T-cell (primary cell): Measurements from ENCODE around the gene ASXL3. TPM values are rescaled to one million over a fixed set of nuclear protein-coding genes. Genes with fewer than 3 reads are reported as not detected.

ENCODE experiments used
- ATAC-seq, 4 experiments: fragments of 200-7000 bp in 3 of 4; fragments of 150-1000 bp in 1 of 4; cut with Tn5 transposase; replicated peaks in 1 of 4; 1 replicate in 3 of 4; 2 replicates in 1 of 4; pipeline ENCODE4 v1.10.0; 2021; ENCODE audit warnings: moderate library complexity in 3 of 4, mild to moderate bottlenecking in 2 of 4, moderate number of reproducible peaks in 1 of 4
- CTCF ChIA-PET, 2 donors: fragments of 300-600 bp; sonication (Branson Sonifier 250); formaldehyde crosslinking; loops; one replicate each; lab custom pipeline; 2022; ENCODE audit warnings: antibody characterized with exemption in 2 of 2; lab: Charles Lee
- POLR2A ChIA-PET, 2 donors: fragments of 300-600 bp; sonication (Branson Sonifier 250); formaldehyde crosslinking; loops; one replicate each; lab custom pipeline; 2022; ENCODE audit warnings: antibody characterized with exemption in 2 of 2; lab: Charles Lee
- DNase-seq, 35 experiments: peaks; one replicate each; pipeline versions ENCODE4 v3.0.0 to v3.0.0-alpha.2; 2013 to 2023
- H3K27ac ChIP-seq: one replicate; pipeline ENCODE4 v1.5.1; 2013; ENCODE audit warnings: low read length
- H3K27me3 ChIP-seq, 2 experiments: replicated peaks in 1 of 2; 1 replicate in 1 of 2; 2 replicates in 1 of 2; pipeline versions ENCODE4 v1.6.1 to v1.7.0; 2013; ENCODE audit warnings: low read length in 1 of 2, mixed read lengths in 1 of 2; ENCODE audit not compliant: control insufficient read depth in 2 of 2, insufficient read depth in 2 of 2; ENCODE audit errors: extremely low read depth in 1 of 2
- H3K36me3 ChIP-seq, 2 donors: 1 replicate in 1 of 2; 2 replicates in 1 of 2; pipeline versions ENCODE4 v1.6.1 to v1.7.0; 2013; ENCODE audit warnings: low read length in 1 of 2; ENCODE audit not compliant: control insufficient read depth in 2 of 2, insufficient read depth in 1 of 2; ENCODE audit errors: extremely low read depth in 1 of 2
- H3K4me1 ChIP-seq, 2 experiments: 1 replicate in 1 of 2; 2 replicates in 1 of 2; pipeline versions ENCODE4 v1.6.1 to v1.7.0; 2013; ENCODE audit warnings: low read length in 2 of 2, mixed read lengths in 1 of 2; ENCODE audit not compliant: insufficient read depth in 2 of 2, control insufficient read depth in 1 of 2; ENCODE audit errors: extremely low read depth in 1 of 2
- H3K4me3 ChIP-seq, 2 donors: 1 replicate in 1 of 2; 2 replicates in 1 of 2; pipeline versions ENCODE4 v1.5.1 to v1.7.0; 2013; ENCODE audit warnings: mild to moderate bottlenecking in 2 of 2, low read length in 1 of 2, moderate library complexity in 1 of 2; ENCODE audit not compliant: control insufficient read depth in 1 of 2; ENCODE audit errors: extremely low read depth in 1 of 2
- H3K9me3 ChIP-seq: 2 replicates; pipeline ENCODE4 v1.7.0; 2013
- H3K27ac Mint-ChIP-seq, 2 donors: one replicate each; pipeline ENCODE4 v1.8.0; 2020 to 2021; ENCODE audit warnings: mild to moderate bottlenecking in 2 of 2, mixed read lengths in 2 of 2
- H3K27me3 Mint-ChIP-seq, 2 donors: one replicate each; pipeline ENCODE4 v1.8.0; 2021 to 2022; ENCODE audit warnings: mixed read lengths in 2 of 2
- H3K36me3 Mint-ChIP-seq: one replicate; pipeline ENCODE4 v1.8.0; 2021; ENCODE audit warnings: mixed read lengths
- H3K4me1 Mint-ChIP-seq, 3 donors: one replicate each; pipeline ENCODE4 v1.8.0; 2020 to 2022; ENCODE audit warnings: mixed read lengths in 3 of 3, mild to moderate bottlenecking in 1 of 3
- H3K4me3 Mint-ChIP-seq, 3 donors: one replicate each; pipeline ENCODE4 v1.8.0; 2020 to 2022; ENCODE audit warnings: mild to moderate bottlenecking in 3 of 3, mixed read lengths in 3 of 3, moderate library complexity in 3 of 3
- H3K9me3 Mint-ChIP-seq, 3 donors: one replicate each; pipeline ENCODE4 v1.8.0; 2020 to 2022; ENCODE audit warnings: mixed read lengths in 3 of 3
- WGBS: methylation state at CpG from one replicate; pipeline ENCODE4 v1.1.5; 2013; ENCODE audit warnings: missing lambda C conversion rate; ENCODE audit not compliant: insufficient coverage; 5-methylcytosine and 5-hydroxymethylcytosine counted together
- total RNA-seq, 35 experiments: library from RNA in 6 of 35; stranded (reverse) in 6 of 35; fragments of 120-200 nt in 1 of 35; gene quantifications; one replicate each; pipeline versions ENCODE4 v1.2.1 to v1.2.4 and lab custom pipeline; 2013 to 2026

The ASXL3 gene
- total RNA-seq, 5 donors from 2014 or later (not counting 1 experiment from before 2014, with no cell fraction given) = not detected

- CTCF ChIA-PET = interaction anchor here in 1 of 2 donors (0.6 kb wide), 1 partner anchor 926 kb away, joined by 3 read pairs; no protein-coding TSS in a partner anchor
- Histone ChIP-seq H3K27ac (no peak overlapping the region), H3K9me3 (no peaks in the 10 kb centered on the region), H3K4me1 (no peaks in the 10 kb centered on the region), H3K36me3 (no peaks in the 10 kb centered on the region), H3K4me3 (no peak overlapping the region), H3K27me3 (no peaks in the 10 kb centered on the region)
- Mint-ChIP-seq H3K27ac (no peak overlapping the region), H3K4me3 (no peak overlapping the region), H3K36me3 (no peaks in the 10 kb centered on the region), H3K9me3 (peaks cover 11 to 21% (median 11%) of the 10 kb centered on the region in 3 donors), H3K27me3 (no peaks in the 10 kb centered on the region), H3K4me1 (no peaks in the 10 kb centered on the region)
- POLR2A ChIA-PET = no interaction called here
- DNase-seq (no peak), ATAC-seq (no peak)
- no CpG with 5 or more reads among the region's 1 CpG for WGBS
These were observed 157.4 kb downstream of the ASXL3 start for GRCh38 chr18:33735428-33735827.

- Histone ChIP-seq H3K27ac (no peak overlapping the region), H3K4me3 (no peak overlapping the region), H3K27me3 (no peaks in the 10 kb centered on the region), H3K4me1 (no peaks in the 10 kb centered on the region), H3K36me3 (no peaks in the 10 kb centered on the region), H3K9me3 (no peaks in the 10 kb centered on the region)
- Mint-ChIP-seq H3K27ac (no peak overlapping the region), H3K4me3 (no peak overlapping the region), H3K27me3 (no peaks in the 10 kb centered on the region), H3K9me3 (peaks cover 5 to 16% (median 10%) of the 10 kb centered on the region in 3 donors), H3K4me1 (no peaks in the 10 kb centered on the region), H3K36me3 (no peaks in the 10 kb centered on the region)
- ChIA-PET CTCF (no interaction called here), POLR2A (no interaction called here)
- DNase-seq (no peak), ATAC-seq (no peak)
- whole genome bisulfite sequencing = no CpG with 5 or more reads among the region's 2 CpGs
These were observed 163.7 kb downstream of the ASXL3 start for GRCh38 chr18:33741760-33742159.

- no peaks in the 10 kb centered on the region for H3K4me1 ChIP-seq
- DNase-seq = no peak
- Mint-ChIP-seq H3K36me3 (no peaks in the 10 kb centered on the region), H3K27me3 (no peaks in the 10 kb centered on the region), H3K9me3 (peaks cover 9 to 18% (median 12%) of the 10 kb centered on the region in 3 donors), H3K27ac (no peak overlapping the region), H3K4me1 (no peaks in the 10 kb centered on the region), H3K4me3 (no peak overlapping the region)
- CTCF ChIA-PET = no interaction called here
- no peak overlapping the region for H3K4me3 ChIP-seq
- no peaks in the 10 kb centered on the region for H3K27me3 ChIP-seq
- no peak overlapping the region for H3K27ac ChIP-seq
- POLR2A ChIA-PET = no interaction called here
- no peaks in the 10 kb centered on the region for H3K9me3 ChIP-seq
- no peak for ATAC-seq
- WGBS = 84% methylated on average over 19 of the region's 20 CpGs
- H3K36me3 ChIP-seq = no peaks in the 10 kb centered on the region
These were observed 166.1 kb downstream of the ASXL3 start for GRCh38 chr18:33744032-33744697.

- 86% methylated on average over 5 of the region's 8 CpGs for whole genome bisulfite sequencing
These were observed 167.3 kb downstream of the ASXL3 start for GRCh38 chr18:33745151-33745795.

GRCh38 chr18:33745871-33746545 is 168.0 kb downstream of the ASXL3 start:
- H3K4me1 Mint-ChIP-seq = no peaks in the 10 kb centered on the region
- H3K4me3 ChIP-seq = no peak overlapping the region
- ChIA-PET POLR2A (no interaction called here), CTCF (no interaction called here)
- no peaks in the 10 kb centered on the region for H3K27me3 ChIP-seq
- WGBS = 79% methylated on average over 10 of the region's 16 CpGs
- DNase-seq = no peak
- no peaks in the 10 kb centered on the region for H3K36me3 Mint-ChIP-seq
- ATAC-seq = no peak
- H3K4me1 ChIP-seq = no peaks in the 10 kb centered on the region
- no peaks in the 10 kb centered on the region for H3K9me3 ChIP-seq
- no peak overlapping the region for H3K27ac ChIP-seq
- H3K9me3 Mint-ChIP-seq = peaks cover 8 to 11% (median 10%) of the 10 kb centered on the region in 3 donors
- H3K4me3 Mint-ChIP-seq = no peak overlapping the region
- H3K27me3 Mint-ChIP-seq = no peaks in the 10 kb centered on the region
- H3K27ac Mint-ChIP-seq = no peak overlapping the region
- H3K36me3 ChIP-seq = no peaks in the 10 kb centered on the region

More at GRCh38 chr18:33745151-33745795, 167.3 kb downstream of the ASXL3 start:
- no peak overlapping the region for H3K27ac Mint-ChIP-seq
- no peaks in the 10 kb centered on the region for H3K36me3 Mint-ChIP-seq
- Histone ChIP-seq H3K4me3 (no peak overlapping the region), H3K36me3 (no peaks in the 10 kb centered on the region), H3K27ac (no peak overlapping the region), H3K9me3 (no peaks in the 10 kb centered on the region), H3K27me3 (no peaks in the 10 kb centered on the region), H3K4me1 (no peaks in the 10 kb centered on the region)
- H3K27me3 Mint-ChIP-seq = no peaks in the 10 kb centered on the region
- no peak for ATAC-seq
- no peak overlapping the region for H3K4me3 Mint-ChIP-seq
- H3K4me1 Mint-ChIP-seq = no peaks in the 10 kb centered on the region
- DNase-seq = no peak
- ChIA-PET CTCF (no interaction called here), POLR2A (no interaction called here)
- H3K9me3 Mint-ChIP-seq = peaks cover 8 to 10% (median 9%) of the 10 kb centered on the region in 3 donors

- Histone ChIP-seq H3K36me3 (no peaks in the 10 kb centered on the region), H3K27ac (no peak overlapping the region), H3K4me3 (no peak overlapping the region), H3K9me3 (no peaks in the 10 kb centered on the region), H3K4me1 (no peaks in the 10 kb centered on the region), H3K27me3 (no peaks in the 10 kb centered on the region)
- H3K27ac Mint-ChIP-seq = no peak overlapping the region
- H3K4me3 Mint-ChIP-seq = no peak overlapping the region
- H3K27me3 Mint-ChIP-seq = no peaks in the 10 kb centered on the region
- DNase-seq (no peak), ATAC-seq (no peak)
- H3K4me1 Mint-ChIP-seq = no peaks in the 10 kb centered on the region
- H3K36me3 Mint-ChIP-seq = no peaks in the 10 kb centered on the region
- peaks cover 3 to 6% (median 6%) of the 10 kb centered on the region in 3 donors for H3K9me3 Mint-ChIP-seq
- POLR2A ChIA-PET = no interaction called here
- CTCF ChIA-PET = no interaction called here
- 59% methylated on average over 5 of the region's 9 CpGs for WGBS
These were observed 171.8 kb downstream of the ASXL3 start for GRCh38 chr18:33749834-33750233.
